Transverse colon (tissue), 4 donors: ENCODE data around the gene CDC25B.
"Not testable (repeated sequence)": the region's sequence is repeated elsewhere in the genome, so short reads cannot be mapped to it uniquely, and the experiment has no call there.

Source experiments
- EP300 ChIP-seq: sonication (generic); formaldehyde crosslinking; IDR thresholded peaks from one replicate; pipeline ENCODE4 v1.6.1; 2017; ENCODE audit warnings: antibody characterized with exemption, low read depth
- POLR2A ChIP-seq: fragments of 450-650 bp; IDR thresholded peaks from one replicate; pipeline ENCODE4 v1.6.1; 2016; ENCODE audit warnings: antibody characterized with exemption, mild to moderate bottlenecking, moderate library complexity
- POLR2AphosphoS5 ChIP-seq, 3 donors: sonication (generic); formaldehyde crosslinking; IDR thresholded peaks; one replicate each; pipeline ENCODE4 v1.6.1; 2016; ENCODE audit warnings: antibody characterized with exemption in 3 of 3
- TF ChIP-seq, protein P1 (sequence below), 5 experiments: fragments of 200-600 bp in 3 of 5; fragments of 450-650 bp in 2 of 5; sonication (generic) in 3 of 5; IDR thresholded peaks; 1 replicate in 2 of 5; 2 replicates in 3 of 5; pipeline ENCODE4 v1.5.1; 2016 to 2017; ENCODE audit warnings: antibody characterized with exemption in 5 of 5, inconsistent platforms in 3 of 5, mild to moderate bottlenecking in 2 of 5, moderate library complexity in 1 of 5

DNA sequence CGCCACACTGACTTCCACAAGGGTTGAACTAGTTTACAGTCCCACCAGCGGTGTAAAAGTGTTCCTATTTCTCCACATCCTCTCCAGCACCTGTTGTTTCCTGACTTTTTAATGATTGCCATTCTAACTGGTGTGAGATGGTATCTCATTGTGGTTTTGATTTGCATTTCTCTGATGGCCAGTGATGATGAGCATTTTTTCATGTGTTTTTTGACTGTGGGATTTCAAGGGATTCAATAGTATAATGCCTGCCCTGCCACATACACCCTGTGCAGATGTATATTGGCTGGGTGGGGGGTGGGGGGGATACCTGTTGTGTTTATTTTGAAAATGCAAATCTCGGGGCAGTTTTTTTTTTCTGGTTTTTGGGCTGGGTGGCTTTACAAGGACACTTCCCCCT lies 1.9 kb upstream of the CDC25B start:
- TF ChIP-seq, protein P1, sequence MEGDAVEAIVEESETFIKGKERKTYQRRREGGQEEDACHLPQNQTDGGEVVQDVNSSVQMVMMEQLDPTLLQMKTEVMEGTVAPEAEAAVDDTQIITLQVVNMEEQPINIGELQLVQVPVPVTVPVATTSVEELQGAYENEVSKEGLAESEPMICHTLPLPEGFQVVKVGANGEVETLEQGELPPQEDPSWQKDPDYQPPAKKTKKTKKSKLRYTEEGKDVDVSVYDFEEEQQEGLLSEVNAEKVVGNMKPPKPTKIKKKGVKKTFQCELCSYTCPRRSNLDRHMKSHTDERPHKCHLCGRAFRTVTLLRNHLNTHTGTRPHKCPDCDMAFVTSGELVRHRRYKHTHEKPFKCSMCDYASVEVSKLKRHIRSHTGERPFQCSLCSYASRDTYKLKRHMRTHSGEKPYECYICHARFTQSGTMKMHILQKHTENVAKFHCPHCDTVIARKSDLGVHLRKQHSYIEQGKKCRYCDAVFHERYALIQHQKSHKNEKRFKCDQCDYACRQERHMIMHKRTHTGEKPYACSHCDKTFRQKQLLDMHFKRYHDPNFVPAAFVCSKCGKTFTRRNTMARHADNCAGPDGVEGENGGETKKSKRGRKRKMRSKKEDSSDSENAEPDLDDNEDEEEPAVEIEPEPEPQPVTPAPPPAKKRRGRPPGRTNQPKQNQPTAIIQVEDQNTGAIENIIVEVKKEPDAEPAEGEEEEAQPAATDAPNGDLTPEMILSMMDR (IDR thresholded peaks at IDR 0.05), result not testable (repeated sequence)
- TF ChIP-seq POLR2A; POLR2AphosphoS5 (IDR thresholded peaks at IDR 0.05); EP300: not testable (repeated sequence)
